Measurements from ENCODE around the gene KRTAP5-8. TPM values are rescaled to one million over a fixed set of nuclear protein-coding genes. Genes with fewer than 3 reads are reported as not detected.

The KRTAP5-8 gene
- total RNA-seq, 1 experiment from 2014 or later: not detected

- TF ChIP-seq, protein P1, sequence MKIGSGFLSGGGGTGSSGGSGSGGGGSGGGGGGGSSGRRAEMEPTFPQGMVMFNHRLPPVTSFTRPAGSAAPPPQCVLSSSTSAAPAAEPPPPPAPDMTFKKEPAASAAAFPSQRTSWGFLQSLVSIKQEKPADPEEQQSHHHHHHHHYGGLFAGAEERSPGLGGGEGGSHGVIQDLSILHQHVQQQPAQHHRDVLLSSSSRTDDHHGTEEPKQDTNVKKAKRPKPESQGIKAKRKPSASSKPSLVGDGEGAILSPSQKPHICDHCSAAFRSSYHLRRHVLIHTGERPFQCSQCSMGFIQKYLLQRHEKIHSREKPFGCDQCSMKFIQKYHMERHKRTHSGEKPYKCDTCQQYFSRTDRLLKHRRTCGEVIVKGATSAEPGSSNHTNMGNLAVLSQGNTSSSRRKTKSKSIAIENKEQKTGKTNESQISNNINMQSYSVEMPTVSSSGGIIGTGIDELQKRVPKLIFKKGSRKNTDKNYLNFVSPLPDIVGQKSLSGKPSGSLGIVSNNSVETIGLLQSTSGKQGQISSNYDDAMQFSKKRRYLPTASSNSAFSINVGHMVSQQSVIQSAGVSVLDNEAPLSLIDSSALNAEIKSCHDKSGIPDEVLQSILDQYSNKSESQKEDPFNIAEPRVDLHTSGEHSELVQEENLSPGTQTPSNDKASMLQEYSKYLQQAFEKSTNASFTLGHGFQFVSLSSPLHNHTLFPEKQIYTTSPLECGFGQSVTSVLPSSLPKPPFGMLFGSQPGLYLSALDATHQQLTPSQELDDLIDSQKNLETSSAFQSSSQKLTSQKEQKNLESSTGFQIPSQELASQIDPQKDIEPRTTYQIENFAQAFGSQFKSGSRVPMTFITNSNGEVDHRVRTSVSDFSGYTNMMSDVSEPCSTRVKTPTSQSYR (CRISPR knock-in tag; IDR thresholded peaks at IDR 0.05): no peak
- TF ChIP-seq PRRX2 (CRISPR knock-in tag; IDR thresholded peaks at IDR 0.05): no peak
Measured at GRCh38 chr11:71489311-71490043, 48.3 kb upstream of the KRTAP5-8 start (continued).

- no peak for TF ChIP-seq ELF4 (CRISPR knock-in tag; IDR thresholded peaks at IDR 0.05; ENCODE audit: low read depth)
- TF ChIP-seq NR2C2 (CRISPR knock-in tag; IDR thresholded peaks at IDR 0.05): no peak
- no peak for TF ChIP-seq IRF2 (CRISPR knock-in tag; IDR thresholded peaks at IDR 0.05; ENCODE audit: borderline replicate concordance, low read depth)
- no peak for TF ChIP-seq ZNF396 (CRISPR knock-in tag; IDR thresholded peaks at IDR 0.05; ENCODE audit: borderline replicate concordance)
- no peak for TF ChIP-seq NFE2L1 (CRISPR knock-in tag; IDR thresholded peaks at IDR 0.05)
- POLR2A ChIA-PET: no interaction called here
- DNase-seq (ENCODE audit: low spot score) (no peak), ATAC-seq (no peak)
- H3K4me1 Mint-ChIP-seq: peaks cover 6% of the 10 kb centered on the region
- H3K27ac Mint-ChIP-seq: no peak overlapping the region
- H3K4me3 Mint-ChIP-seq: no peak overlapping the region
- CTCF ChIA-PET: no interaction called here
- no peaks in the 10 kb centered on the region for H3K9me3 Mint-ChIP-seq
- H3K36me3 Mint-ChIP-seq: peaks cover 38% of the 10 kb centered on the region
- H3K27me3 Mint-ChIP-seq (ENCODE audit: low read depth): no peaks in the 10 kb centered on the region
Measured at GRCh38 chr11:71490044-71490730, 47.6 kb upstream of the KRTAP5-8 start.

DNA sequence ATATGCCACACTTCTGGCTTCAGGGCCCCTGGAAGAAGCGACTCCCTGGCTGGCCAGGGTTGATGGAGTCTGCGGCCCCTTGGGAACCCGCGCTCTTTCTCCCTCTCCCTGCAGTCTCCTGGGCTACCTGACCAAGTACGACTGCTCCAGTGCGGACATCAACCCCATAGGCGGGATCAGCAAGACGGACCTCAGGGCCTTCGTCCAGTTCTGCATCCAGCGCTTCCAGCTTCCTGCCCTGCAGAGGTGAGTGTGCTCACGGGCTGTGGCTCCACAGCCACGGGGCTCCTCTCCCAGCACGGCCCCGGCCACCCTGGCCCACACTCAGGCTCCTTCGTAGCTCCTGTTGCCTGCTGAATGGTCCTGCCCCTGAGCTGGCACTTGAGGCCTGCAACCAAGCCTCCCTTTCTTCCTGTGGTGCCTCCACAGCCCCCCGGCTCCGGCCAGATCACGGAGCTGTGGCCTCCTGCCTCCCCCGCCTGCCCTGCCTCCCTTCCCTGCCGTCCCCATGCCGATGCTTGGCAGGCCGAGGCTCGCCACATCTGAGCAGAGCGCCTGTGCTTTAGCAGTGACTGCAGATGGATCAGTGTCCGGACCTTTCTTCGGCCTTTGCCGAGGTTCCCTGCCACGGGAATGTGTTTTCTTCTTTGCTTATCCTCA, 47.0 kb upstream of the KRTAP5-8 start:
- peak overlapping the region; percentile 50; the same call in 1 of the 2 replicates for H3K27ac Mint-ChIP-seq
- CTCF ChIA-PET: no interaction called here
- H3K36me3 Mint-ChIP-seq: peaks cover 37% of the 10 kb centered on the region
- no peaks in the 10 kb centered on the region for H3K9me3 Mint-ChIP-seq
- no peak for DNase-seq (ENCODE audit: low spot score)
- POLR2A ChIA-PET: no interaction called here
- no peak overlapping the region for H3K4me3 Mint-ChIP-seq
- H3K4me1 Mint-ChIP-seq: peaks cover 6% of the 10 kb centered on the region
- ATAC-seq: no peak
- H3K27me3 Mint-ChIP-seq (ENCODE audit: low read depth): no peaks in the 10 kb centered on the region
- no peak for TF ChIP-seq HMGA2 (CRISPR knock-in tag; IDR thresholded peaks at IDR 0.05)
- no peak for TF ChIP-seq ZNF232 (CRISPR knock-in tag; IDR thresholded peaks at IDR 0.05)
- TF ChIP-seq RELA (CRISPR knock-in tag; IDR thresholded peaks at IDR 0.05; ENCODE audit: borderline replicate concordance): no peak
- no peak for TF ChIP-seq ZNF423 (CRISPR knock-in tag; IDR thresholded peaks at IDR 0.05)
- TF ChIP-seq, protein P2, sequence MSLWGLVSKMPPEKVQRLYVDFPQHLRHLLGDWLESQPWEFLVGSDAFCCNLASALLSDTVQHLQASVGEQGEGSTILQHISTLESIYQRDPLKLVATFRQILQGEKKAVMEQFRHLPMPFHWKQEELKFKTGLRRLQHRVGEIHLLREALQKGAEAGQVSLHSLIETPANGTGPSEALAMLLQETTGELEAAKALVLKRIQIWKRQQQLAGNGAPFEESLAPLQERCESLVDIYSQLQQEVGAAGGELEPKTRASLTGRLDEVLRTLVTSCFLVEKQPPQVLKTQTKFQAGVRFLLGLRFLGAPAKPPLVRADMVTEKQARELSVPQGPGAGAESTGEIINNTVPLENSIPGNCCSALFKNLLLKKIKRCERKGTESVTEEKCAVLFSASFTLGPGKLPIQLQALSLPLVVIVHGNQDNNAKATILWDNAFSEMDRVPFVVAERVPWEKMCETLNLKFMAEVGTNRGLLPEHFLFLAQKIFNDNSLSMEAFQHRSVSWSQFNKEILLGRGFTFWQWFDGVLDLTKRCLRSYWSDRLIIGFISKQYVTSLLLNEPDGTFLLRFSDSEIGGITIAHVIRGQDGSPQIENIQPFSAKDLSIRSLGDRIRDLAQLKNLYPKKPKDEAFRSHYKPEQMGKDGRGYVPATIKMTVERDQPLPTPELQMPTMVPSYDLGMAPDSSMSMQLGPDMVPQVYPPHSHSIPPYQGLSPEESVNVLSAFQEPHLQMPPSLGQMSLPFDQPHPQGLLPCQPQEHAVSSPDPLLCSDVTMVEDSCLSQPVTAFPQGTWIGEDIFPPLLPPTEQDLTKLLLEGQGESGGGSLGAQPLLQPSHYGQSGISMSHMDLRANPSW (CRISPR knock-in tag; conservative IDR thresholded peaks at IDR 0.05; ENCODE audit: low read depth): no peak
- TF ChIP-seq NR2C2 (CRISPR knock-in tag; IDR thresholded peaks at IDR 0.05): no peak
- TF ChIP-seq AFF4 (CRISPR knock-in tag; IDR thresholded peaks at IDR 0.05; ENCODE audit: borderline replicate concordance): no peak
- TF ChIP-seq, protein P3, sequence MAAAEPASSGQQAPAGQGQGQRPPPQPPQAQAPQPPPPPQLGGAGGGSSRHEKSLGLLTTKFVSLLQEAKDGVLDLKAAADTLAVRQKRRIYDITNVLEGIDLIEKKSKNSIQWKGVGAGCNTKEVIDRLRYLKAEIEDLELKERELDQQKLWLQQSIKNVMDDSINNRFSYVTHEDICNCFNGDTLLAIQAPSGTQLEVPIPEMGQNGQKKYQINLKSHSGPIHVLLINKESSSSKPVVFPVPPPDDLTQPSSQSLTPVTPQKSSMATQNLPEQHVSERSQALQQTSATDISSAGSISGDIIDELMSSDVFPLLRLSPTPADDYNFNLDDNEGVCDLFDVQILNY (CRISPR knock-in tag; IDR thresholded peaks at IDR 0.05): no peak
- TF ChIP-seq, protein P4, sequence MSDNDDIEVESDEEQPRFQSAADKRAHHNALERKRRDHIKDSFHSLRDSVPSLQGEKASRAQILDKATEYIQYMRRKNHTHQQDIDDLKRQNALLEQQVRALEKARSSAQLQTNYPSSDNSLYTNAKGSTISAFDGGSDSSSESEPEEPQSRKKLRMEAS (CRISPR knock-in tag; IDR thresholded peaks at IDR 0.05): no peak
- TF ChIP-seq, protein P5, sequence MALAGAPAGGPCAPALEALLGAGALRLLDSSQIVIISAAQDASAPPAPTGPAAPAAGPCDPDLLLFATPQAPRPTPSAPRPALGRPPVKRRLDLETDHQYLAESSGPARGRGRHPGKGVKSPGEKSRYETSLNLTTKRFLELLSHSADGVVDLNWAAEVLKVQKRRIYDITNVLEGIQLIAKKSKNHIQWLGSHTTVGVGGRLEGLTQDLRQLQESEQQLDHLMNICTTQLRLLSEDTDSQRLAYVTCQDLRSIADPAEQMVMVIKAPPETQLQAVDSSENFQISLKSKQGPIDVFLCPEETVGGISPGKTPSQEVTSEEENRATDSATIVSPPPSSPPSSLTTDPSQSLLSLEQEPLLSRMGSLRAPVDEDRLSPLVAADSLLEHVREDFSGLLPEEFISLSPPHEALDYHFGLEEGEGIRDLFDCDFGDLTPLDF (CRISPR knock-in tag; IDR thresholded peaks at IDR 0.05): no peak
- TF ChIP-seq SOX15 (CRISPR knock-in tag; IDR thresholded peaks at IDR 0.05): no peak
